Cardiac muscle cell (in vitro differentiated cells and primary cell): ENCODE measurements around the gene FHIP1B. TPM values are rescaled to one million over a fixed set of nuclear protein-coding genes. Genes with fewer than 3 reads are reported as not detected.

Experiments
- DNase-seq, 2 donors: peaks; one replicate each; pipeline versions ENCODE4 v3.0.0 to v3.0.0-alpha.2; 2010 to 2017; ENCODE audit warnings: low read depth in 1 of 2, low spot score in 1 of 2
- H3K27ac ChIP-seq: fragments of 200-600 bp; sonication (generic); 2 replicates; pipeline ENCODE4 v1.5.1; 2016
- H3K27me3 ChIP-seq: fragments of 200-600 bp; sonication (generic); 2 replicates; pipeline ENCODE4 v1.6.0; 2016; ENCODE audit warnings: control low read depth
- H3K36me3 ChIP-seq: fragments of 200-600 bp; sonication (generic); 2 replicates; pipeline ENCODE4 v1.5.1; 2016; ENCODE audit warnings: control low read depth
- H3K4me1 ChIP-seq: fragments of 200-600 bp; sonication (generic); 2 replicates; pipeline ENCODE4 v1.8.1; 2017; ENCODE audit warnings: low read depth, mild to moderate bottlenecking, mixed run types
- H3K4me3 ChIP-seq: fragments of 200-600 bp; sonication (generic); 2 replicates; pipeline ENCODE4 v1.5.1; 2016; ENCODE audit warnings: mild to moderate bottlenecking
- H3K9me3 ChIP-seq: fragments of 200-600 bp; sonication (generic); 2 replicates; pipeline ENCODE4 v1.5.1; 2017; ENCODE audit warnings: low read depth, mild to moderate bottlenecking, control low read depth
- CTCF ChIP-seq: IDR thresholded peaks from 2 replicates; pipeline ENCODE4 v1.5.1; 2012; ENCODE audit warnings: low read depth, mild to moderate bottlenecking, low read length
- polyA plus RNA-seq: library from polyadenylated mRNA; unstranded; fragments of >200 nt; fragmentation: Nextera tagmentation; extraction: Ambion mirVana; gene quantifications from 2 replicates; pipeline ENCODE4 v1.2.1, GENCODE V29; 2016
- total RNA-seq: library from RNA; depleted of rRNA; stranded (reverse); fragments of >200 nt; gene quantifications from 2 replicates; pipeline ENCODE4 v1.2.3, GENCODE V29; 2016

FHIP1B gene
- total and polyA plus RNA-seq, 2 experiments from 2014 or later = 32.2 to 46.8 TPM

- no peaks in the 10 kb centered on the region for H3K27me3 ChIP-seq
- H3K36me3 ChIP-seq = peaks cover 14% of the 10 kb centered on the region
- H3K27ac ChIP-seq = no peak overlapping the region
- no peak overlapping the region for H3K4me3 ChIP-seq
- DNase-seq = no peak
- H3K4me1 ChIP-seq = peaks cover 20% of the 10 kb centered on the region
- H3K9me3 ChIP-seq = no peaks in the 10 kb centered on the region
- no peak for TF ChIP-seq CTCF
Measured at GRCh38 chr11:6225896-6226295, 8.5 kb downstream of the FHIP1B start.

GRCh38 chr11:6225024-6225423 lies 9.4 kb downstream of the FHIP1B start:
- no peak for TF ChIP-seq CTCF
- no peak overlapping the region for H3K4me3 ChIP-seq
- H3K9me3 ChIP-seq = no peaks in the 10 kb centered on the region
- H3K36me3 ChIP-seq = peaks cover 14% of the 10 kb centered on the region
- H3K27me3 ChIP-seq = no peaks in the 10 kb centered on the region
- DNase-seq = peak in 1 of 2 donors; percentile 8
- peaks cover 27% of the 10 kb centered on the region for H3K4me1 ChIP-seq
- no peak overlapping the region for H3K27ac ChIP-seq

GRCh38 chr11:6224421-6224820 lies 10.0 kb downstream of the FHIP1B start:
- H3K4me3 ChIP-seq = no peak overlapping the region
- peaks cover 27% of the 10 kb centered on the region for H3K4me1 ChIP-seq
- no peak for TF ChIP-seq CTCF
- H3K27me3 ChIP-seq = no peaks in the 10 kb centered on the region
- H3K9me3 ChIP-seq = no peaks in the 10 kb centered on the region
- no peak for DNase-seq
- peaks cover 14% of the 10 kb centered on the region for H3K36me3 ChIP-seq
- H3K27ac ChIP-seq = no peak overlapping the region

GRCh38 chr11:6223854-6224253 lies 10.6 kb downstream of the FHIP1B start:
- H3K27me3 ChIP-seq = no peaks in the 10 kb centered on the region
- peaks cover 14% of the 10 kb centered on the region for H3K36me3 ChIP-seq
- no peak overlapping the region for H3K27ac ChIP-seq
- no peaks in the 10 kb centered on the region for H3K9me3 ChIP-seq
- no peak for TF ChIP-seq CTCF
- no peak for DNase-seq
- H3K4me1 ChIP-seq = peaks cover 25% of the 10 kb centered on the region
- no peak overlapping the region for H3K4me3 ChIP-seq

- no peak overlapping the region for H3K4me3 ChIP-seq
- peak in 1 of 2 donors; percentile 88 for DNase-seq
- peaks cover 39% of the 10 kb centered on the region for H3K36me3 ChIP-seq
- no peaks in the 10 kb centered on the region for H3K27me3 ChIP-seq
- TF ChIP-seq CTCF = no peak
- no peaks in the 10 kb centered on the region for H3K9me3 ChIP-seq
- no peak overlapping the region for H3K27ac ChIP-seq
- peaks cover 16% of the 10 kb centered on the region for H3K4me1 ChIP-seq
Measured at GRCh38 chr11:6219359-6219758, 15.1 kb downstream of the FHIP1B start.

GRCh38 chr11:6217722-6218121 lies 16.7 kb downstream of the FHIP1B start:
- H3K36me3 ChIP-seq = peaks cover 49% of the 10 kb centered on the region
- H3K9me3 ChIP-seq = no peaks in the 10 kb centered on the region
- H3K4me1 ChIP-seq = peaks cover 16% of the 10 kb centered on the region
- no peaks in the 10 kb centered on the region for H3K27me3 ChIP-seq
- H3K27ac ChIP-seq = no peak overlapping the region
- TF ChIP-seq CTCF = no peak
- no peak for DNase-seq
- H3K4me3 ChIP-seq = no peak overlapping the region
